Right lobe of liver (tissue), 4 donors: ENCODE measurements around the gene GTPBP8.

ENCODE experiments used
- CTCF ChIP-seq, 4 donors: fragments of 200-600 bp in 3 of 4; fragments of 450-650 bp in 1 of 4; IDR thresholded peaks; one replicate each; pipeline versions ENCODE4 v1.5.1 to v1.8.0; 2016 to 2022; ENCODE audit warnings: antibody characterized with exemption in 4 of 4, mild to moderate bottlenecking in 2 of 4
- POLR2A ChIP-seq: fragments of 450-650 bp; IDR thresholded peaks from one replicate; pipeline ENCODE4 v1.6.1; 2017; ENCODE audit warnings: antibody characterized with exemption, mild to moderate bottlenecking
- donor health status: DM: no; HTN: no; CAD: no.
- donor health status: DM: no; HTN: no; CAD: no.
- donor health status: DM: no; HTN: yes; CAD: no.

- TF ChIP-seq CTCF (IDR thresholded peaks at IDR 0.05) (peak; percentile 74 to 85 (median 80)), POLR2A (no peak)
Observed at GRCh38 chr3:113035387-113035982, 44.7 kb downstream of the GTPBP8 start.
